Activated B cell treated with CpG ODN at 0.5 μM for 24 hours (primary cell): ENCODE results near the gene CELA1. TPM values are rescaled to one million over a fixed set of nuclear protein-coding genes. Genes with fewer than 3 reads are reported as not detected.

Experiments
- ATAC-seq: fragments of 200-7000 bp; cut with Tn5 transposase; one replicate; pipeline ENCODE4 v1.10.0; 2021; ENCODE audit warnings: low read depth, mild to moderate bottlenecking, moderate library complexity
- CTCF ChIA-PET: fragments of 350-600 bp; sonication (Branson Sonifier 250); formaldehyde crosslinking; loops from one replicate; lab custom pipeline; 2021; ENCODE audit warnings: antibody characterized with exemption; lab: Charles Lee
- POLR2A ChIA-PET: fragments of 350-600 bp; sonication (Branson Sonifier 250); formaldehyde crosslinking; loops from one replicate; lab custom pipeline; 2021; ENCODE audit warnings: antibody characterized with exemption; lab: Charles Lee
- DNase-seq: peaks from one replicate; pipeline ENCODE4 v3.0.0; 2022
- H3K27ac Mint-ChIP-seq: one replicate; pipeline ENCODE4 v1.8.0; 2020; ENCODE audit warnings: mixed read lengths
- H3K27me3 Mint-ChIP-seq: one replicate; pipeline ENCODE4 v1.8.0; 2021; ENCODE audit warnings: mixed read lengths
- H3K36me3 Mint-ChIP-seq: one replicate; pipeline ENCODE4 v1.8.0; 2021; ENCODE audit warnings: low read depth, mixed read lengths
- H3K4me1 Mint-ChIP-seq: one replicate; pipeline ENCODE4 v1.8.0; 2021; ENCODE audit warnings: mixed read lengths
- H3K4me3 Mint-ChIP-seq: one replicate; pipeline ENCODE4 v1.8.0; 2020; ENCODE audit warnings: mild to moderate bottlenecking, mixed read lengths
- H3K9me3 Mint-ChIP-seq: one replicate; pipeline ENCODE4 v1.8.0; 2020; ENCODE audit warnings: mixed read lengths
- CTCF ChIP-seq: fragments of 200-600 bp; IDR thresholded peaks from one replicate; pipeline ENCODE4 v1.8.0; 2022; ENCODE audit warnings: antibody characterized with exemption, mild to moderate bottlenecking
- intact Hi-C: fragments of 100-400 bp; cut with micrococcal nuclease; formaldehyde crosslinking; loops from one replicate; pipeline ENCODE4 v1.15.1; 2024
- total RNA-seq: library from RNA; stranded (reverse); gene quantifications from 2 replicates; pipeline ENCODE4 v1.2.3, GENCODE V29; 2022

CELA1 gene
- total RNA-seq, 1 donor from 2014 or later, result not detected

- POLR2A ChIA-PET, result interaction anchor here (0.6 to 2.6 kb wide), 5 partner anchors 8 to 16 kb away, joined by 4 to 12 read pairs (median 6); partner anchors contain the start of gene GALNT6
- no peaks in the 10 kb centered on the region for H3K27me3 Mint-ChIP-seq
- no peak for ATAC-seq
- no peaks in the 10 kb centered on the region for H3K9me3 Mint-ChIP-seq
- peaks cover 33% of the 10 kb centered on the region for H3K4me1 Mint-ChIP-seq
- no peak for TF ChIP-seq CTCF
- H3K4me3 Mint-ChIP-seq, result no peak overlapping the region
- DNase-seq, result no peak
- CTCF ChIA-PET, result no interaction called here
- intact Hi-C loops, result no loop called here
- H3K27ac Mint-ChIP-seq, result no peak overlapping the region
- peaks cover 60% of the 10 kb centered on the region for H3K36me3 Mint-ChIP-seq
These were observed 35.0 kb upstream of the CELA1 start for GRCh38 chr12:51381226-51382079.

- POLR2A ChIA-PET, result interaction anchor here (0.5 to 2.6 kb wide), 2 partner anchors 11 to 63 kb away, joined by 4 to 7 read pairs; no protein-coding TSS in a partner anchor
- no peak for DNase-seq
- Mint-ChIP-seq H3K4me1 (peaks cover 33% of the 10 kb centered on the region), H3K4me3 (no peak overlapping the region), H3K27me3 (no peaks in the 10 kb centered on the region), H3K27ac (no peak overlapping the region), H3K9me3 (no peaks in the 10 kb centered on the region), H3K36me3 (peaks cover 68% of the 10 kb centered on the region)
- intact Hi-C loops, result no loop called here
- no peak for TF ChIP-seq CTCF
- CTCF ChIA-PET, result no interaction called here
- ATAC-seq, result no peak
These were observed 33.1 kb upstream of the CELA1 start for GRCh38 chr12:51379571-51379970.

- Mint-ChIP-seq H3K4me3 (no peak overlapping the region), H3K36me3 (peaks cover 70% of the 10 kb centered on the region), H3K9me3 (no peaks in the 10 kb centered on the region), H3K27me3 (no peaks in the 10 kb centered on the region), H3K4me1 (peaks cover 28% of the 10 kb centered on the region), H3K27ac (no peak overlapping the region)
- CTCF ChIA-PET, result no interaction called here
- intact Hi-C loops, result no loop called here
- DNase-seq (no peak), ATAC-seq (peak; percentile 28)
- POLR2A ChIA-PET, result no interaction called here
- TF ChIP-seq CTCF, result no peak
These were observed 32.3 kb upstream of the CELA1 start for GRCh38 chr12:51378749-51379148.

- DNase-seq (no peak), ATAC-seq (no peak)
- TF ChIP-seq CTCF, result no peak
- intact Hi-C loops, result no loop called here
- no peaks in the 10 kb centered on the region for H3K27me3 Mint-ChIP-seq
- H3K4me3 Mint-ChIP-seq, result no peak overlapping the region
- POLR2A ChIA-PET, result interaction anchor here (1.2 kb wide), 1 partner anchor 12 kb away, joined by 3 read pairs; no protein-coding TSS in a partner anchor
- no peak overlapping the region for H3K27ac Mint-ChIP-seq
- peaks cover 71% of the 10 kb centered on the region for H3K36me3 Mint-ChIP-seq
- CTCF ChIA-PET, result no interaction called here
- H3K4me1 Mint-ChIP-seq, result peaks cover 24% of the 10 kb centered on the region
- H3K9me3 Mint-ChIP-seq, result no peaks in the 10 kb centered on the region
These were observed 30.9 kb upstream of the CELA1 start for GRCh38 chr12:51377099-51377984.
